GM10248 (cell line): ENCODE measurements around the gene PFN1.
"Not testable (repeated sequence)": the region's sequence is repeated elsewhere in the genome, so short reads cannot be mapped to it uniquely, and the experiment has no call there.

ENCODE experiments used
- CTCF ChIA-PET: fragments of 300-600 bp; sonication (Branson Sonifier 250); formaldehyde crosslinking; extraction: SDS; loops from one replicate; lab custom pipeline; 2021; ENCODE audit warnings: antibody characterized with exemption; lab: Yijun Ruan, JAX
- POLR2A ChIA-PET: fragments of 350-650 bp; sonication (Branson Sonifier 250); formaldehyde crosslinking; extraction: SDS; loops from one replicate; lab custom pipeline; 2020; ENCODE audit warnings: antibody characterized with exemption; lab: Yijun Ruan, JAX
- DNase-seq: peaks from one replicate; pipeline ENCODE4 v3.0.0; 2012; ENCODE audit errors: extremely low spot score
- CTCF ChIP-seq: IDR thresholded peaks from 2 replicates; pipeline ENCODE4 v1.5.1; 2012; ENCODE audit warnings: mild to moderate bottlenecking, low read depth; ENCODE audit errors: extremely low read depth, missing control alignments, control extremely low read depth

The PFN1 gene

GRCh38 chr17:4933646-4934045 lies 14.7 kb downstream of the PFN1 start:
- CTCF ChIA-PET: interaction anchor here (0.7 to 1.4 kb wide), 4 partner anchors 13 to 366 kb away, joined by 3 read pairs; no protein-coding TSS in a partner anchor
- DNase-seq: no peak
- no peak for TF ChIP-seq CTCF
- POLR2A ChIA-PET: no interaction called here

GRCh38 chr17:4932756-4933155 lies 15.6 kb downstream of the PFN1 start:
- POLR2A ChIA-PET: interaction anchor here (0.7 kb wide), 1 partner anchor 9 kb away, joined by 3 read pairs; no protein-coding TSS in a partner anchor
- CTCF ChIA-PET: interaction anchor here (0.8 to 1.0 kb wide), 5 partner anchors 8 to 24 kb away, joined by 3 to 4 read pairs (median 3); no protein-coding TSS in a partner anchor

GRCh38 chr17:4931963-4932362 lies 16.4 kb downstream of the PFN1 start, which contains the start of gene GP1BA:
TSS of gene GP1BA (plus strand) at chr17:4932277. CDS start at chr17:4932605, 328 bp downstream.
- no peak for DNase-seq
- ChIA-PET POLR2A (no interaction called here), CTCF (interaction anchor here (1.0 kb wide), 1 partner anchor 12 kb away, joined by 3 read pairs; no protein-coding TSS in a partner anchor)
- no peak for TF ChIP-seq CTCF

More at GRCh38 chr17:4932756-4933155, 15.6 kb downstream of the PFN1 start:
- TF ChIP-seq CTCF: no peak
- DNase-seq: no peak

GRCh38 chr17:4928881-4929280 lies 19.4 kb downstream of the PFN1 start:
- ChIA-PET POLR2A (no interaction called here), CTCF (no interaction called here)
- DNase-seq: no peak
- TF ChIP-seq CTCF: no peak

- POLR2A ChIA-PET: not testable (repeated sequence)
- CTCF ChIA-PET: interaction anchor here (0.7 to 1.7 kb wide), 5 partner anchors 9 to 18 kb away, joined by 3 to 4 read pairs (median 3); partner anchors contain the start of genes RNF167 and SLC25A11
Measured at GRCh38 chr17:4926577-4927335, 21.6 kb downstream of the PFN1 start.

GRCh38 chr17:4921320-4921719 lies 27.0 kb downstream of the PFN1 start:
- CTCF ChIA-PET: interaction anchor here (1.0 kb wide), 1 partner anchor 13 kb away, joined by 3 read pairs; no protein-coding TSS in a partner anchor
- POLR2A ChIA-PET: no interaction called here

More at GRCh38 chr17:4926577-4927335, 21.6 kb downstream of the PFN1 start:
- not testable (repeated sequence) for DNase-seq

More at GRCh38 chr17:4921320-4921719, 27.0 kb downstream of the PFN1 start:
- DNase-seq: no peak
- TF ChIP-seq CTCF: no peak
